Gastroesophageal sphincter (tissue), 2 donors: Measurements from ENCODE around the gene KRT222.

Source experiments
- POLR2A ChIP-seq, 2 donors: fragments of 450-650 bp; IDR thresholded peaks; one replicate each; pipeline ENCODE4 v1.6.1; 2017; ENCODE audit warnings: antibody characterized with exemption in 2 of 2, mild to moderate bottlenecking in 2 of 2, moderate library complexity in 1 of 2
- POLR2AphosphoS5 ChIP-seq: sonication (generic); formaldehyde crosslinking; IDR thresholded peaks from one replicate; pipeline ENCODE4 v1.6.1; 2017; ENCODE audit warnings: antibody characterized with exemption

DNA sequence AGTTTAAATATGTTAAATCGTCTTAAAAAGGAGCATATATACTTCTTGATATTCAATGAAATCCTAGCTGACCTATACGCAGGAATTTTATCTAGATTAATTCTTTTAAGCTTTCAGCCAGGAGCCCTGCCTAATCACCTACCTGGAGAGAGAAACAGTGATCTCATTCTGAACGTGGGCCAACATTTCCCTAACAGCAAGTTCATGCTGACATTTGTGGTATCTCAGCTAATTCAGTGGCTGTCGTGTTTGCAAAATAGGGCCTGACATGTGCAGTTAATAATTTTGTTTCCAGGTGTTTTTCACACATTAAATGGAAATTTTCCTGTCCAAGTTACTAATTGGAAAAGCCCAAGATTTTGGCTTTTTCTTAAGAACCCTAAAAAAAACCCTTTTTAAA lies 21.2 kb upstream of the KRT222 start:
- no peak for TF ChIP-seq POLR2A (IDR thresholded peaks at IDR 0.05)
- no peak for TF ChIP-seq POLR2AphosphoS5
